ENCODE data around the gene HS3ST2. TPM values are rescaled to one million over a fixed set of nuclear protein-coding genes. Genes with fewer than 3 reads are reported as not detected.

The HS3ST2 gene
- polyA plus RNA-seq, 1 of the 3 experiments (the other 2 are of a cell fraction), result not detected

DNA sequence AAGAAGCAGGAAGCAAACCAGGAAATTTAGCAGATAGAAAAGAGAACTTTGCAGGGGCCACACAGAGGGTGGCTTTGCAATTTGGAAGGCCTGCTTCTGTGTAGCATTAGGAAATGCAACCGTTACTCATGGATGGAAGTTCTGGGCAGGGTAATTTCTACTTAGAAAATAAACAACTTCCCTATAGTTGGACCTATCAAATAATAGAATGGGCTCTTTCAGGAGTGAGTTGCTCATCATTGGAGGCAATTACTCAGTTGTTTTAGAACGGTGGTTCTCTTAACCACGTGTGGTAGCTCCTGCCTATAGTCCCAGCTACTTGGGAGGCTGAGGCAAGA is 25.8 kb upstream of the HS3ST2 start:
- TF ChIP-seq CHD2 (IDR thresholded peaks at IDR 0.05; ENCODE audit: low read length, partially characterized antibody), result no peak
- no peak for TF ChIP-seq REST (IDR thresholded peaks at IDR 0.05; ENCODE audit: low read depth, low read length)
- TF ChIP-seq, protein P1, sequence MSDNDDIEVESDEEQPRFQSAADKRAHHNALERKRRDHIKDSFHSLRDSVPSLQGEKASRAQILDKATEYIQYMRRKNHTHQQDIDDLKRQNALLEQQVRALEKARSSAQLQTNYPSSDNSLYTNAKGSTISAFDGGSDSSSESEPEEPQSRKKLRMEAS (IDR thresholded peaks at IDR 0.05; ENCODE audit: low read depth), result no peak
- TF ChIP-seq RXRA (IDR thresholded peaks at IDR 0.05; ENCODE audit: borderline replicate concordance, low read depth), result no peak
- TF ChIP-seq RFX5 (IDR thresholded peaks at IDR 0.05; ENCODE audit: low read length), result no peak
- TF ChIP-seq MEF2A (IDR thresholded peaks at IDR 0.05; ENCODE audit: borderline replicate concordance, low read depth), result no peak
- no peak for TF ChIP-seq FOSL2 (IDR thresholded peaks at IDR 0.05; ENCODE audit: borderline replicate concordance, low read depth)
- no peak for TF ChIP-seq NFIC (IDR thresholded peaks at IDR 0.05; ENCODE audit: borderline replicate concordance)
- no peak for TF ChIP-seq TAF1 (IDR thresholded peaks at IDR 0.05; ENCODE audit: borderline replicate concordance, low read depth, low read length)
- no peak for TF ChIP-seq EP300 (IDR thresholded peaks at IDR 0.05; ENCODE audit: borderline replicate concordance in 1 of 2, low read depth in 1 of 2, low read length in 1 of 2)
- no peak for TF ChIP-seq GATA2 (CRISPR knock-in tag; IDR thresholded peaks at IDR 0.05)
- TF ChIP-seq, protein P2, sequence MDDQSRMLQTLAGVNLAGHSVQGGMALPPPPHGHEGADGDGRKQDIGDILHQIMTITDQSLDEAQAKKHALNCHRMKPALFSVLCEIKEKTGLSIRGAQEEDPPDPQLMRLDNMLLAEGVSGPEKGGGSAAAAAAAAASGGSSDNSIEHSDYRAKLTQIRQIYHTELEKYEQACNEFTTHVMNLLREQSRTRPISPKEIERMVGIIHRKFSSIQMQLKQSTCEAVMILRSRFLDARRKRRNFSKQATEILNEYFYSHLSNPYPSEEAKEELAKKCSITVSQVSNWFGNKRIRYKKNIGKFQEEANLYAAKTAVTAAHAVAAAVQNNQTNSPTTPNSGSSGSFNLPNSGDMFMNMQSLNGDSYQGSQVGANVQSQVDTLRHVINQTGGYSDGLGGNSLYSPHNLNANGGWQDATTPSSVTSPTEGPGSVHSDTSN (IDR thresholded peaks at IDR 0.05), result no peak
- TF ChIP-seq, protein P3, sequence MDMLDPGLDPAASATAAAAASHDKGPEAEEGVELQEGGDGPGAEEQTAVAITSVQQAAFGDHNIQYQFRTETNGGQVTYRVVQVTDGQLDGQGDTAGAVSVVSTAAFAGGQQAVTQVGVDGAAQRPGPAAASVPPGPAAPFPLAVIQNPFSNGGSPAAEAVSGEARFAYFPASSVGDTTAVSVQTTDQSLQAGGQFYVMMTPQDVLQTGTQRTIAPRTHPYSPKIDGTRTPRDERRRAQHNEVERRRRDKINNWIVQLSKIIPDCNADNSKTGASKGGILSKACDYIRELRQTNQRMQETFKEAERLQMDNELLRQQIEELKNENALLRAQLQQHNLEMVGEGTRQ (IDR thresholded peaks at IDR 0.05; ENCODE audit: borderline replicate concordance, low read depth, low read length), result no peak
- no peak for TF ChIP-seq RCOR1 (IDR thresholded peaks at IDR 0.05; ENCODE audit: low read length)
- TF ChIP-seq EZH2phosphoT487 (IDR thresholded peaks at IDR 0.05; ENCODE audit: borderline replicate concordance, low read depth), result no peak
- no peak for TF ChIP-seq POLR2AphosphoS5 (IDR thresholded peaks at IDR 0.05; ENCODE audit: low read depth, low read length)
- no peak for TF ChIP-seq FOXJ3 (CRISPR knock-in tag; IDR thresholded peaks at IDR 0.05)
- ChIA-PET POLR2A (no interaction called here), CTCF (interaction anchor here (1.0 to 3.9 kb wide), 4 partner anchors 11 to 29 kb away, joined by 3 to 15 read pairs (median 3); partner anchors contain the start of gene HS3ST2)
- H3K79me2 ChIP-seq (ENCODE audit: insufficient read depth), result no peaks in the 10 kb centered on the region
- no peaks in the 10 kb centered on the region for H3K36me3 ChIP-seq (replicated peaks in 1 of 2; ENCODE audit: control insufficient read depth in 1 of 2, insufficient read depth in 2 of 2, low read length in 1 of 2)
- peak overlapping the region; percentile 46 to 83 for H3K27ac ChIP-seq (ENCODE audit: low read depth in 2 of 2, low read length in 1 of 2)
- H2AFZ ChIP-seq (ENCODE audit: low read depth), result peak overlapping the region; percentile 49
- no peak for DNase-seq
- H3K4me1 ChIP-seq (ENCODE audit: control insufficient read depth in 1 of 2, insufficient read depth in 2 of 2, low read depth in 1 of 2, low read length in 1 of 2), result peaks cover 0 to 18% of the 10 kb centered on the region in 2 experiments
- H3K9me3 ChIP-seq, result no peaks in the 10 kb centered on the region
- H3F3A ChIP-seq (replicated peaks; ENCODE audit: insufficient read depth), result peaks cover 21% of the 10 kb centered on the region
- H3K9ac ChIP-seq, result no peak overlapping the region
- H4K20me1 ChIP-seq (ENCODE audit: insufficient read depth), result no peaks in the 10 kb centered on the region
- peak overlapping the region; percentile 50; the same call in 1 of the 2 replicates for H3K4me2 ChIP-seq
- 8% methylated on average over 3 of the region's 3 CpGs for WGBS (ENCODE audit: low lambda C conversion rate)
- no peaks in the 10 kb centered on the region for H3K9me2 ChIP-seq
- no peak overlapping the region; a peak in 1 of 4 replicates for H3K4me3 ChIP-seq (ENCODE audit: low read depth in 2 of 2, low read length in 1 of 2)
- H3K27me3 ChIP-seq (ENCODE audit: insufficient read depth), result no peaks in the 10 kb centered on the region
